Lower leg skin (tissue), 3 donors: ENCODE measurements around the gene PTCH1.

Experiments used
- CTCF ChIP-seq, 3 donors: fragments of 450-650 bp; IDR thresholded peaks; one replicate each; pipeline ENCODE4 v1.5.1; 2016; ENCODE audit warnings: antibody characterized with exemption in 3 of 3, mild to moderate bottlenecking in 3 of 3, moderate library complexity in 2 of 3
- POLR2A ChIP-seq, 2 donors: fragments of 450-650 bp; IDR thresholded peaks; one replicate each; pipeline ENCODE4 v1.6.1; 2016 to 2017; ENCODE audit warnings: antibody characterized with exemption in 2 of 2, mild to moderate bottlenecking in 1 of 2, moderate library complexity in 1 of 2

DNA sequence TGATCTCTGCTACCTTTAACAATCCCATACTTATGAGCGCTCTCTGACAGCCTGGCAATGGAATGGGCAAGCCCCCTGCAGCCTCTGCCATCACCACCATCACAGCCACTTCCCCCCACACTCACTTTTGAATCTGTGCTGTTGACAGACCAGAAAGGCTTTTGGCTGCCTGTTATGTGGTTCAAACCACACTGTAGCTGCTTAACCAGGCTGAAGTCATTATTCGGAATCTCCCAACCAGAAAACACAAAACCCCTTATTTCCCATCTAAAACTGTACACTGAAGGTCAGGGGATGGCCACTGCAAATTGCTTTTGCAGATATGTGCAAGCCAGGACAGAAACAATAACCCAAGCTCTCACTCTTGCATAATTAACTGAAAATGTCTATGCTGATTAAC lies 35.8 kb downstream of the PTCH1 start:
- no peak for TF ChIP-seq POLR2A (IDR thresholded peaks at IDR 0.05)
- no peak for TF ChIP-seq CTCF (IDR thresholded peaks at IDR 0.05)
